Subcutaneous adipose tissue (tissue), 4 donors: ENCODE results near the gene TMPRSS11A. TPM values are rescaled to one million over a fixed set of nuclear protein-coding genes. Genes with fewer than 3 reads are reported as not detected.

ENCODE experiments used
- total RNA-seq, 4 donors: library from RNA; depleted of rRNA; stranded (reverse); fragments of >200 nt; gene quantifications; one replicate each; pipeline ENCODE4 v1.1.0, GENCODE V29; 2016
- TF ChIP-seq, protein P1 (sequence below): fragments of 450-650 bp; IDR thresholded peaks from one replicate; pipeline ENCODE4 v1.5.1; 2016; ENCODE audit warnings: low read depth, mild to moderate bottlenecking, control low read depth, antibody characterized with exemption, moderate library complexity

TMPRSS11A gene
- total RNA-seq, 4 donors from 2014 or later = not detected

DNA sequence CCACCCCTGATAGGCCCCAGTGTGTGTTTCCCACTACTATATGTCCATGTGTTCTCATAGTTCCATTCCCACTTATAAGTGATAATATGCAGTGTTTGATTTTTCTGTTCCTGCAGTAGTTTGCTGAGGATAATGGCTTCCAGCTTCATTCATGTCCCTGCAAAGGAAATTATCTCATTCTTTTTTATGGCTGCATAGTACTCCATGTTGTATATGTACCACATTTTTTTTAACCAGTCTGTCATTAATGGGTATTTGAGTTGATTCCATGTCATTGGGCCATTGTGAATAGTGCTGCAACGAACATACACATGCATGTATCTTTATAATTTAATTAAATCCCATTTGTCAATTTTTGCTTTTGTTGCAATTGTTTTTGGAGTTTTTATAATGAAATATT lies 10.3 kb upstream of the TMPRSS11A start:
- TF ChIP-seq, protein P1, sequence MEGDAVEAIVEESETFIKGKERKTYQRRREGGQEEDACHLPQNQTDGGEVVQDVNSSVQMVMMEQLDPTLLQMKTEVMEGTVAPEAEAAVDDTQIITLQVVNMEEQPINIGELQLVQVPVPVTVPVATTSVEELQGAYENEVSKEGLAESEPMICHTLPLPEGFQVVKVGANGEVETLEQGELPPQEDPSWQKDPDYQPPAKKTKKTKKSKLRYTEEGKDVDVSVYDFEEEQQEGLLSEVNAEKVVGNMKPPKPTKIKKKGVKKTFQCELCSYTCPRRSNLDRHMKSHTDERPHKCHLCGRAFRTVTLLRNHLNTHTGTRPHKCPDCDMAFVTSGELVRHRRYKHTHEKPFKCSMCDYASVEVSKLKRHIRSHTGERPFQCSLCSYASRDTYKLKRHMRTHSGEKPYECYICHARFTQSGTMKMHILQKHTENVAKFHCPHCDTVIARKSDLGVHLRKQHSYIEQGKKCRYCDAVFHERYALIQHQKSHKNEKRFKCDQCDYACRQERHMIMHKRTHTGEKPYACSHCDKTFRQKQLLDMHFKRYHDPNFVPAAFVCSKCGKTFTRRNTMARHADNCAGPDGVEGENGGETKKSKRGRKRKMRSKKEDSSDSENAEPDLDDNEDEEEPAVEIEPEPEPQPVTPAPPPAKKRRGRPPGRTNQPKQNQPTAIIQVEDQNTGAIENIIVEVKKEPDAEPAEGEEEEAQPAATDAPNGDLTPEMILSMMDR = no peak

DNA sequence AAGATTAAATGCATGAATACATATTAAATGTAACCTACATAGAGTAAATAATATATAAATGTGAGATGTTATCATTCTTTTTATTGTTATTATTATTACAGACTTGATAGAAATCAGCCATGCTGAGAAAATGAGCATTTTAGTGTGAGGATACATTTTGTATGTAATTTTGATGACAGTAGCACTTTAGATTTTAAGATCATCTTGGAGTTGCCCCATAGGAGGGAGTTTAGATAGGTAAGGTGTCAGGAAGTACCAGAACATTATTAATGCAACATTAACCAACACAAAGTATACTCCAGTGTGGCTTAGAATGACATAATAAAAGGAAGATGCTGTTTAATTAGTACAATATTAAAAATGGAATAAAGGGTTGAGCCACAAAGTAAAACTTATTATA lies 8.4 kb downstream of the TMPRSS11A start:
- TF ChIP-seq, protein P1 = no peak

DNA sequence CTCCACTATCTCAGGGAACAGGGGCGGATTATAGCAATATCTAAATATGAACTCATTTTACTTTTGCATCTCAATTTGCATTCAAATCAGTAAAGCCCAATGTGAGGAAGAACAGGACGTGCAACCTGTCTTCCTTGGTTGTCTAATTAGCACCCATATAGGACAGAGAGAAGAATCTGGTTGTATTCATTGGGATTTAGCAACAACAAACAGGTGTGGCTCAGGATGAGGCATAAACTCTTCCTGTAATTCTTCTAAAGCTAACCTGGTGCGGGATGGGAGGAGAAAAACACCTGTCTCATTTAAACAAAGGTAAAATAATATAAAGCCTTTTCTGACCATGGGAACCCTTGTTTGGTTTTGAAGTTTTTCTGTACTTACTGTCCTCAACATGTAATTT lies 22.2 kb downstream of the TMPRSS11A start:
- TF ChIP-seq, protein P1 = no peak

DNA sequence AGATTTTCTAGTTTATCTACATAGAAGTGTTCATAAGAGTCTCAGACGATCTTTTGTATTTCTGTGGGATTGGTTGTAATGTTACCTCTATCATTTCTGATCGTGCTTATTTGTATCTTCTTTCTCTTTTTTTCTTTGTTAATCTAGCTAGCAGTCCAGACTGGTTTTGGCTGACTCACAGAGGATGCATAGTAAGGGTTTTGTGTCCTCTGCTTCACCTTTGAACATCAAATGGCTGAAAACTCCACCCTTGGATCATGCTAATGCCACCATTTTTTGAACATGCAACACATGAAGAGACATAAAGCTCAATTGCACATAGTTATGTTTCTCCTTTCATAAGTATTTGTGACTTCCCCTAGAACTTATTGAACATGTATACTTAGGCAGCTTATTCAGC lies 22.8 kb downstream of the TMPRSS11A start:
- TF ChIP-seq, protein P1 = no peak

DNA sequence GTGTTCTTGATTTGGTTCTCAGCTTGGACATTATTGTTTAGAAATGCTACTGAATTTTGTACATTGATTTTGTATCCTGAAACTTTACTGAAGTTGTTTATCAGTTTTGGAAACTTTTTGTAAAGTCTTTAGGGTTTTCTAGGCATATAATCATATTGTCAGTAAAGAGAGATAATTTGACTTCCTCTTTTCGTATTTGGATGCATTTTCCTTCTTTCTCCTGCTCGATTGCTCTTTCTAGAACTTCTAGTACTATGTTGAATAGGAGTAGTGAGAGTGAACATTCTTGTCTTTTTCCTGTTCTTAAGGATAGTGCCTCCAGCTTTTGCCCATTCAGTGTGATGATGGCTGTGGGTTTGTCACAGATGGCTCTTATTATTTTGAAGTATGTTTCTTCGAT lies 24.1 kb downstream of the TMPRSS11A start:
- TF ChIP-seq, protein P1 = no peak

DNA sequence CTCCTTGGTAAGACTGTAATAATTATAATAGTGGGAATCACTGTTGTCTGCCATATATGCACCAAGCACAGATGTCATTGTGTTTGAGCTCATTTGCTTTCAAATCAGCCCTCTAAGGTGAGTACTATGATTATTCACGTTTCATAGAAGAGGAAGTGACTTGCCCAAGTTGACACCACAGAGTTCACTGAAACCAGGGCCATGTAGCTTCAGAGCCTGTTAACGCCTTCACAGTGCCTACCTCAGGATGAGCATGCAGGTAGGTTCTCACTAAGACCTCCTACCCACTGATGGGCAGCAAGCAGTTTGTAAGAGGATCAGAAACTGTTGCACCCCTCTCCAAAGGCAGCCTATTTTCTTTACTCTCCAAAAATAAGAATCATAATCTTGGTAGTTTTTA lies 27.4 kb downstream of the TMPRSS11A start:
- TF ChIP-seq, protein P1 = no peak

DNA sequence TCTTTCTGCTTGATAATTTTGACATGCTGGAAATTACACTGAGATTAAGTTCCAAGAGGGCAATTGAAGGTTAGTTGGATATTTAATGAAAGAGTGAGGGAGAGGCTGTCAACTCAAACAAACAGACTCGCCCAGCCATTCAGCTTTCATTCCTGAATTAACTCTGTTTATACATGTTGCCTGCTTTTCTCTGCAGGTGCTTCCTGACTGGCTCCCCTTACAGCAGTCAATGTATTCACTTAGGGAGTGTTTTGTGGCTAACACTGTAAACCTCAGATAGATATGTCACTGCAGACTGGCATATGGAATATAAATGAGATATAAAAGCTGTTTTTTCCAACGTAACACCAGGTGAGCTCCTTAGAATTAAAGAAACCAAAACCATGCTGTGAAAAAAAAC lies 28.7 kb downstream of the TMPRSS11A start:
- TF ChIP-seq, protein P1 = no peak
